ENCODE measurements around the gene RAB37. TPM values are rescaled to one million over a fixed set of nuclear protein-coding genes. Genes with fewer than 3 reads are reported as not detected.

RAB37 gene
- total and polyA plus RNA-seq, 2 of the 13 experiments (the other 11 are each of a cell fraction or from before 2014, with no cell fraction given), result 0.91 to 3.7 TPM

DNA sequence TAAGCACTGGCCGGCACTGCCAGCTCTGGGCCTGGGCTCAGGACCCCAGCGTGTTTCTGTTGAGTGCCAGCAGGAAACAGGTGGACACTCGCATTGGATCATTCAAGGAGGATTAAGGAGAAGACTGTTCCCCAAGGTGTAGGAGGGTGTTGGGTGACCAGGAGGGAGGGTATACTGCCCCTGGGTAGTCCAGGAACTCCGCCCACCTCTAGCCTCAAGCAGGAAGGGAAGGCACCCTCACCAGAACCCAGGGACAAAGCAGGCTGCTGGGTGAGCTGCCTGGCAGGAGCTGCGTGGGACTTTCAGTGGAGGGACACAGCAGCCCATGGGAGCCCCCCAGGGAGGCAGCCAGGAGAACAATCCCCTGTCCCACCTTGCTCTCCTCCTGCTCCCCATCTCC is 7.7 kb upstream of the RAB37 start (continued):
- no peak for TF ChIP-seq SRY (CRISPR knock-in tag; IDR thresholded peaks at IDR 0.05)
- no peak for TF ChIP-seq RBFOX2 (IDR thresholded peaks at IDR 0.05; ENCODE audit: low read depth, low read length)
- TF ChIP-seq, protein P1, sequence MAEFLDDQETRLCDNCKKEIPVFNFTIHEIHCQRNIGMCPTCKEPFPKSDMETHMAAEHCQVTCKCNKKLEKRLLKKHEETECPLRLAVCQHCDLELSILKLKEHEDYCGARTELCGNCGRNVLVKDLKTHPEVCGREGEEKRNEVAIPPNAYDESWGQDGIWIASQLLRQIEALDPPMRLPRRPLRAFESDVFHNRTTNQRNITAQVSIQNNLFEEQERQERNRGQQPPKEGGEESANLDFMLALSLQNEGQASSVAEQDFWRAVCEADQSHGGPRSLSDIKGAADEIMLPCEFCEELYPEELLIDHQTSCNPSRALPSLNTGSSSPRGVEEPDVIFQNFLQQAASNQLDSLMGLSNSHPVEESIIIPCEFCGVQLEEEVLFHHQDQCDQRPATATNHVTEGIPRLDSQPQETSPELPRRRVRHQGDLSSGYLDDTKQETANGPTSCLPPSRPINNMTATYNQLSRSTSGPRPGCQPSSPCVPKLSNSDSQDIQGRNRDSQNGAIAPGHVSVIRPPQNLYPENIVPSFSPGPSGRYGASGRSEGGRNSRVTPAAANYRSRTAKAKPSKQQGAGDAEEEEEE (CRISPR knock-in tag; IDR thresholded peaks at IDR 0.05; ENCODE audit: borderline replicate concordance), result no peak
- TF ChIP-seq, protein P2, sequence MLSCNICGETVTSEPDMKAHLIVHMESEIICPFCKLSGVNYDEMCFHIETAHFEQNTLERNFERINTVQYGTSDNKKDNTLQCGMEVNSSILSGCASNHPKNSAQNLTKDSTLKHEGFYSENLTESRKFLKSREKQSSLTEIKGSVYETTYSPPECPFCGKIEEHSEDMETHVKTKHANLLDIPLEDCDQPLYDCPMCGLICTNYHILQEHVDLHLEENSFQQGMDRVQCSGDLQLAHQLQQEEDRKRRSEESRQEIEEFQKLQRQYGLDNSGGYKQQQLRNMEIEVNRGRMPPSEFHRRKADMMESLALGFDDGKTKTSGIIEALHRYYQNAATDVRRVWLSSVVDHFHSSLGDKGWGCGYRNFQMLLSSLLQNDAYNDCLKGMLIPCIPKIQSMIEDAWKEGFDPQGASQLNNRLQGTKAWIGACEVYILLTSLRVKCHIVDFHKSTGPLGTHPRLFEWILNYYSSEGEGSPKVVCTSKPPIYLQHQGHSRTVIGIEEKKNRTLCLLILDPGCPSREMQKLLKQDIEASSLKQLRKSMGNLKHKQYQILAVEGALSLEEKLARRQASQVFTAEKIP (CRISPR knock-in tag; IDR thresholded peaks at IDR 0.05; ENCODE audit: borderline replicate concordance), result no peak
- no peak for TF ChIP-seq MED8 (CRISPR knock-in tag; IDR thresholded peaks at IDR 0.05; ENCODE audit: insufficient replicate concordance)
- no peak for TF ChIP-seq RXRB (CRISPR knock-in tag; IDR thresholded peaks at IDR 0.05; ENCODE audit: borderline replicate concordance)
- no peak for TF ChIP-seq ZNF282 (IDR thresholded peaks at IDR 0.05; ENCODE audit: partially characterized antibody)
- TF ChIP-seq ONECUT2 (CRISPR knock-in tag; IDR thresholded peaks at IDR 0.05), result no peak
- TF ChIP-seq NCOA2 (CRISPR knock-in tag; IDR thresholded peaks at IDR 0.05), result no peak
- no peak for TF ChIP-seq ZNF883 (CRISPR knock-in tag; IDR thresholded peaks at IDR 0.05; ENCODE audit: not compliant biosample characterization)
- no peak for TF ChIP-seq PHB2 (IDR thresholded peaks at IDR 0.05; ENCODE audit: partially characterized antibody)

DNA sequence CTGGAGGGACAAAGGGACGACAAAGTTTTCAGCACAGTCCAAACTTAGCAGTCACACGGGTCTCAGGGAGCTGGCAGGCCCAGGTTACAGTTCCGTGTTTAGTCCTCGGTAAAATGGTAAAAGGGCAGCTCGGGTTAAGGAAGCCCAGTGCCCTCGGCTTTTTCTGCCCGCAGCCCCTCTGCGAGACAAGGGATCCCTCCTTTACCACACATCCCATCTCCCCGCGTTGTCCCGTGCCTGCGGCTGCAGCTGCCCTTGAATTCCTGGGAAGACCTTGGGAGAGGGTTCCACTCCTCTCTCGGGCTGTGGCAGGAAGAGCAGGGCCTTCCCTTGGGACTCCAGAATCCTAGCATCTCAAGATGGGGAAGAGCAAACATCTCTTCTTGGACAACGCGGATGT is 7.2 kb upstream of the RAB37 start:
- Histone ChIP-seq H3K27me3 (ENCODE audit: control insufficient read depth in 1 of 2, insufficient read depth in 2 of 2, low read length in 2 of 2) (peaks cover 5 to 35% of the 10 kb centered on the region in 2 experiments; a peak in 4 of 5 replicates), H3K27ac (ENCODE audit: extremely low read length, insufficient read depth, low read length) (no peak overlapping the region), H4K20me1 (ENCODE audit: insufficient read depth, low read length) (no peaks in the 10 kb centered on the region), H3K36me3 (replicated peaks in 1 of 2; ENCODE audit: control insufficient read depth in 1 of 2, insufficient read depth in 2 of 2, low read length in 2 of 2) (no peaks in the 10 kb centered on the region), H2AFZ (ENCODE audit: low read length) (no peak overlapping the region), H3K9ac (ENCODE audit: insufficient read depth, low read depth, low read length) (no peak overlapping the region), H3K79me2 (ENCODE audit: insufficient read depth, low read length) (no peaks in the 10 kb centered on the region), H3K4me2 (ENCODE audit: low read depth, low read length) (no peak overlapping the region), H3K9me3 (ENCODE audit: low read length) (peaks cover 9% of the 10 kb centered on the region; the same call in 1 of the 2 replicates), H3K4me1 (ENCODE audit: insufficient read depth, low read length) (no peaks in the 10 kb centered on the region), H3K4me3 (replicated peaks in 1 of 3; ENCODE audit: insufficient read depth in 1 of 3, low read depth in 2 of 3, low read length in 3 of 3) (no peak overlapping the region)
- POLR2A ChIA-PET, result no interaction called here
- intact Hi-C loops (cut with micrococcal nuclease; ENCODE audit: unreplicated experiment), result no loop called here
- WGBS (ENCODE audit: low lambda C conversion rate), result 59% methylated on average over 15 of the region's 15 CpGs
- in situ Hi-C loops (cut with HindIII; ENCODE audit: extremely low pct_ligation_motif_present, low pct_unique_long_range_greater_than_20kb), result no loop called here
- FAIRE-seq (no peak), ATAC-seq (no peak), DNase-seq (ENCODE audit: low spot score) (no peak)
- no TSS peak for BruUV-seq (replicated peaks)
- CTCF ChIA-PET (ENCODE audit: low intra/inter-chr PET ratio, low total read pairs), result no interaction called here
- TF ChIP-seq, protein P3, sequence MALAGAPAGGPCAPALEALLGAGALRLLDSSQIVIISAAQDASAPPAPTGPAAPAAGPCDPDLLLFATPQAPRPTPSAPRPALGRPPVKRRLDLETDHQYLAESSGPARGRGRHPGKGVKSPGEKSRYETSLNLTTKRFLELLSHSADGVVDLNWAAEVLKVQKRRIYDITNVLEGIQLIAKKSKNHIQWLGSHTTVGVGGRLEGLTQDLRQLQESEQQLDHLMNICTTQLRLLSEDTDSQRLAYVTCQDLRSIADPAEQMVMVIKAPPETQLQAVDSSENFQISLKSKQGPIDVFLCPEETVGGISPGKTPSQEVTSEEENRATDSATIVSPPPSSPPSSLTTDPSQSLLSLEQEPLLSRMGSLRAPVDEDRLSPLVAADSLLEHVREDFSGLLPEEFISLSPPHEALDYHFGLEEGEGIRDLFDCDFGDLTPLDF (CRISPR knock-in tag; IDR thresholded peaks at IDR 0.05), result no peak
- TF ChIP-seq ZMYM4 (CRISPR knock-in tag; IDR thresholded peaks at IDR 0.05) (no peak), FOXC1 (CRISPR knock-in tag; IDR thresholded peaks at IDR 0.05; ENCODE audit: borderline replicate concordance) (no peak)
- TF ChIP-seq, protein P4, sequence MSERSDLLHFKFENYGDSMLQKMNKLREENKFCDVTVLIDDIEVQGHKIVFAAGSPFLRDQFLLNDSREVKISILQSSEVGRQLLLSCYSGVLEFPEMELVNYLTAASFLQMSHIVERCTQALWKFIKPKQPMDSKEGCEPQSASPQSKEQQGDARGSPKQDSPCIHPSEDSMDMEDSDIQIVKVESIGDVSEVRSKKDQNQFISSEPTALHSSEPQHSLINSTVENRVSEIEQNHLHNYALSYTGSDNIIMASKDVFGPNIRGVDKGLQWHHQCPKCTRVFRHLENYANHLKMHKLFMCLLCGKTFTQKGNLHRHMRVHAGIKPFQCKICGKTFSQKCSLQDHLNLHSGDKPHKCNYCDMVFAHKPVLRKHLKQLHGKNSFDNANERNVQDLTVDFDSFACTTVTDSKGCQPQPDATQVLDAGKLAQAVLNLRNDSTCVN (CRISPR knock-in tag; IDR thresholded peaks at IDR 0.05; ENCODE audit: borderline replicate concordance), result no peak

Measured in HepG2 (cell line).